OCI-LY7 (cell line): Measurements from ENCODE around the gene TMEM220. TPM values are rescaled to one million over a fixed set of nuclear protein-coding genes. Genes with fewer than 3 reads are reported as not detected.

Source experiments
- BruUV-seq: library from RNA; stranded (reverse); fragments of 400-500 nt; replicated peaks from 2 replicates; lab custom pipeline; 2021; lab: Mats Ljungman, UMichigan
- CTCF ChIA-PET: fragments of 300-600 bp; sonication (Branson Sonifier 250); formaldehyde crosslinking; loops from one replicate; lab custom pipeline; 2022; ENCODE audit warnings: antibody characterized with exemption; ENCODE audit not compliant: unreplicated experiment; lab: Charles Lee
- POLR2A ChIA-PET: fragments of 300-600 bp; sonication (Branson Sonifier 250); formaldehyde crosslinking; loops from one replicate; lab custom pipeline; 2022; ENCODE audit warnings: antibody characterized with exemption; lab: Charles Lee
- DNase-seq: peaks from one replicate; pipeline ENCODE4 v3.0.0-alpha.2; 2015; ENCODE audit warnings: low spot score
- H2AFZ ChIP-seq: fragments of 200-600 bp; sonication (generic), shearing (Covaris generic); 2 replicates; pipeline ENCODE4 v1.6.1; 2014; ENCODE audit warnings: mild to moderate bottlenecking, antibody characterized with exemption, low read length, moderate library complexity
- H3K27ac ChIP-seq: fragments of 200-600 bp; sonication (generic); 2 replicates; pipeline ENCODE4 v1.5.1; 2014; ENCODE audit warnings: mixed run types, low read depth, mild to moderate bottlenecking, moderate library complexity, low read length, inconsistent platforms; ENCODE audit not compliant: poor library complexity, severe bottlenecking
- H3K36me3 ChIP-seq: fragments of 200-600 bp; sonication (generic); 2 replicates; pipeline ENCODE4 v1.6.1; 2014; ENCODE audit warnings: mild to moderate bottlenecking, antibody characterized with exemption, low read length, moderate library complexity, mixed read lengths; ENCODE audit not compliant: insufficient read depth
- H3K4me1 ChIP-seq: fragments of 200-600 bp; sonication (generic); 2 replicates; pipeline ENCODE4 v1.5.1; 2014; ENCODE audit warnings: mild to moderate bottlenecking, low read length; ENCODE audit not compliant: insufficient read depth, poor library complexity, severe bottlenecking
- H3K4me2 ChIP-seq: fragments of 200-600 bp; sonication (generic); 2 replicates; pipeline ENCODE4 v1.6.1; 2014; ENCODE audit warnings: mild to moderate bottlenecking, low read length
- H3K4me3 ChIP-seq: fragments of 200-600 bp; sonication (generic); 2 replicates; pipeline ENCODE4 v1.5.1; 2014; ENCODE audit warnings: mild to moderate bottlenecking, low read depth, low read length; ENCODE audit not compliant: poor library complexity, severe bottlenecking
- H3K79me2 ChIP-seq: fragments of 200-600 bp; sonication (generic); 2 replicates; pipeline ENCODE4 v1.6.1; 2016; ENCODE audit warnings: low read depth, mild to moderate bottlenecking, low read length, moderate library complexity, mixed read lengths; ENCODE audit not compliant: insufficient read depth
- H3K9me2 ChIP-seq: fragments of 200-600 bp; sonication (generic); 2 replicates; pipeline ENCODE4 v1.6.1; 2016; ENCODE audit warnings: mild to moderate bottlenecking, low read length, mixed read lengths; ENCODE audit not compliant: insufficient read depth
- H3K9me3 ChIP-seq: fragments of 200-600 bp; sonication (generic); 2 replicates; pipeline ENCODE4 v1.6.1; 2014; ENCODE audit warnings: mild to moderate bottlenecking, mixed run types, low read length, mixed read lengths
- H4K20me1 ChIP-seq: fragments of 200-600 bp; sonication (generic); 2 replicates; pipeline ENCODE4 v1.6.1; 2014; ENCODE audit warnings: mild to moderate bottlenecking, antibody characterized with exemption, low read length, moderate library complexity, mixed read lengths; ENCODE audit not compliant: insufficient read depth
- EZH2phosphoT487 ChIP-seq: fragments of 200-600 bp; sonication (generic); IDR thresholded peaks from 2 replicates; pipeline ENCODE4 v1.6.1; 2018; ENCODE audit warnings: low read depth, borderline replicate concordance, mild to moderate bottlenecking, mixed run types, antibody characterized with exemption, low read length, moderate library complexity, mixed read lengths
- intact Hi-C: fragments of 100-400 bp; cut with micrococcal nuclease; formaldehyde crosslinking; loops from one replicate; pipeline ENCODE4 v1.10.0; 2022; ENCODE audit not compliant: unreplicated experiment
- total RNA-seq, 2 experiments: library from RNA; depleted of rRNA in 1 of 2; stranded (reverse); fragments of >200 nt in 1 of 2; shearing (Covaris generic) in 1 of 2; gene quantifications; 2 replicates each; pipeline ENCODE4 v1.2.3, GENCODE V29; 2014 to 2022
- TF ChIP-seq, protein P1 (sequence below): fragments of 200-600 bp; sonication (generic); conservative IDR thresholded peaks from 2 replicates; pipeline ENCODE4 v1.5.1; 2014; ENCODE audit warnings: mild to moderate bottlenecking, antibody characterized with exemption, low read length, moderate library complexity, mixed read lengths

TMEM220 gene
- total RNA-seq, 2 experiments from 2014 or later, result not detected

- ChIA-PET POLR2A (no interaction called here), CTCF (no interaction called here)
- Histone ChIP-seq H3K4me1 (no peaks in the 10 kb centered on the region), H3K27ac (no peak overlapping the region), H3K36me3 (no peaks in the 10 kb centered on the region), H3K9me2 (no peaks in the 10 kb centered on the region), H3K79me2 (no peaks in the 10 kb centered on the region), H3K4me2 (no peak overlapping the region), H3K9me3 (peaks cover 11% of the 10 kb centered on the region; the same call in 1 of the 2 replicates), H2AFZ (no peak overlapping the region), H4K20me1 (no peaks in the 10 kb centered on the region), H3K4me3 (no peak overlapping the region)
- no TSS peak for BruUV-seq
- TF ChIP-seq, protein P1, sequence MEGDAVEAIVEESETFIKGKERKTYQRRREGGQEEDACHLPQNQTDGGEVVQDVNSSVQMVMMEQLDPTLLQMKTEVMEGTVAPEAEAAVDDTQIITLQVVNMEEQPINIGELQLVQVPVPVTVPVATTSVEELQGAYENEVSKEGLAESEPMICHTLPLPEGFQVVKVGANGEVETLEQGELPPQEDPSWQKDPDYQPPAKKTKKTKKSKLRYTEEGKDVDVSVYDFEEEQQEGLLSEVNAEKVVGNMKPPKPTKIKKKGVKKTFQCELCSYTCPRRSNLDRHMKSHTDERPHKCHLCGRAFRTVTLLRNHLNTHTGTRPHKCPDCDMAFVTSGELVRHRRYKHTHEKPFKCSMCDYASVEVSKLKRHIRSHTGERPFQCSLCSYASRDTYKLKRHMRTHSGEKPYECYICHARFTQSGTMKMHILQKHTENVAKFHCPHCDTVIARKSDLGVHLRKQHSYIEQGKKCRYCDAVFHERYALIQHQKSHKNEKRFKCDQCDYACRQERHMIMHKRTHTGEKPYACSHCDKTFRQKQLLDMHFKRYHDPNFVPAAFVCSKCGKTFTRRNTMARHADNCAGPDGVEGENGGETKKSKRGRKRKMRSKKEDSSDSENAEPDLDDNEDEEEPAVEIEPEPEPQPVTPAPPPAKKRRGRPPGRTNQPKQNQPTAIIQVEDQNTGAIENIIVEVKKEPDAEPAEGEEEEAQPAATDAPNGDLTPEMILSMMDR, result no peak
- TF ChIP-seq EZH2phosphoT487, result no peak
- intact Hi-C loops, result no loop called here
- no peak for DNase-seq
Observed at GRCh38 chr17:10775058-10775457, 45.2 kb upstream of the TMEM220 start.

DNA sequence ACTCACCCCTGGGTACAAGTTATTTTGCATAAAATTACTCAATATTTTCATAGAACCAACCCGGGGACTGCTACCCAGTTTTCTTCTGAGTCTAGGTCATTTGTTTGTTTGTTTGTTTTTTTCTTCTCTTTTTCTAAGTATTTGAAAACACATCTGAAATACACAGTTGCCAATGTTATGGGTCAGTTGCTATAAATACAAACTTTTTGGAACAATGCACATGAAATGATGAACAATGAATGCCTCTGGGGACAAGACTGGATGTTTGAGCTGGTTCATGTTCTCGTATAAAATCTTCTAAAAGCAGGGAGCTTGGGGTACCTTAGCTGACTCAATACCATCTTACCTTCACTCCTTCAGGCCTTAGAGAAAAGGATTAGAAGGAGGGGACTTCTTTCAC lies 43.6 kb upstream of the TMEM220 start:
- H3K4me2 ChIP-seq, result no peak overlapping the region
- H3K36me3 ChIP-seq, result no peaks in the 10 kb centered on the region
- DNase-seq, result no peak
- ChIA-PET POLR2A (no interaction called here), CTCF (no interaction called here)
- no peaks in the 10 kb centered on the region for H3K79me2 ChIP-seq
- intact Hi-C loops, result no loop called here
- no peak overlapping the region for H3K4me3 ChIP-seq
- peaks cover 11% of the 10 kb centered on the region; the same call in 1 of the 2 replicates for H3K9me3 ChIP-seq
- H3K9me2 ChIP-seq, result no peaks in the 10 kb centered on the region
- no peak overlapping the region for H3K27ac ChIP-seq
- TF ChIP-seq, protein P1, result no peak
- TF ChIP-seq EZH2phosphoT487, result no peak
- no peaks in the 10 kb centered on the region for H3K4me1 ChIP-seq
- no peaks in the 10 kb centered on the region for H4K20me1 ChIP-seq
- BruUV-seq, result no TSS peak
- no peak overlapping the region for H2AFZ ChIP-seq

- H3K9me2 ChIP-seq, result no peaks in the 10 kb centered on the region
- DNase-seq, result peak; percentile 24
- no peaks in the 10 kb centered on the region for H3K79me2 ChIP-seq
- ChIA-PET CTCF (no interaction called here), POLR2A (no interaction called here)
- no peaks in the 10 kb centered on the region for H4K20me1 ChIP-seq
- BruUV-seq, result no TSS peak
- TF ChIP-seq, protein P1, result peak; percentile 90
- TF ChIP-seq EZH2phosphoT487, result no peak
- peaks cover 11% of the 10 kb centered on the region; the same call in 1 of the 2 replicates for H3K9me3 ChIP-seq
- H3K27ac ChIP-seq, result no peak overlapping the region
- intact Hi-C loops, result no loop called here
- H3K36me3 ChIP-seq, result no peaks in the 10 kb centered on the region
- no peak overlapping the region for H3K4me2 ChIP-seq
- H3K4me3 ChIP-seq, result no peak overlapping the region
- no peak overlapping the region for H2AFZ ChIP-seq
- H3K4me1 ChIP-seq, result no peaks in the 10 kb centered on the region
Observed at GRCh38 chr17:10772425-10773380, 42.9 kb upstream of the TMEM220 start.
